ENCODE results near the gene GRK6.

GRK6 gene

GRCh38 chr5:177490311-177490991, 64.0 kb downstream of the GRK6 start:
- DNase-seq, result no peak

GRCh38 chr5:177490992-177491391, 64.5 kb downstream of the GRK6 start:
- DNase-seq, result no peak

- DNase-seq, result no peak
Observed at GRCh38 chr5:177491429-177491945, 65.0 kb downstream of the GRK6 start.

- no peak for DNase-seq
Observed at GRCh38 chr5:177491983-177492746, 65.7 kb downstream of the GRK6 start.
